SK-N-SH treated with all-trans-retinoic acid at 6 μM for 48 hours (cell line): ENCODE measurements around the gene CMC4.

Source experiments
- ATAC-seq: fragments of 200-7000 bp; cut with Tn5 transposase; 3 replicates; pipeline ENCODE4 v1.9.1; 2020; ENCODE audit warnings: mild to moderate bottlenecking, moderate library complexity
- ARNTL ChIP-seq: fragments of 450-650 bp; formaldehyde crosslinking; IDR thresholded peaks from 2 replicates; pipeline ENCODE4 v1.5.0; 2020; ENCODE audit warnings: low read depth, mild to moderate bottlenecking, moderate library complexity, borderline replicate concordance
- ESRRG ChIP-seq: fragments of 250-450 bp; sonication (Bioruptor Pico); IDR thresholded peaks from 2 replicates; pipeline ENCODE4 v1.6.1; 2021; ENCODE audit warnings: mild to moderate bottlenecking
- GLIS3 ChIP-seq: fragments of 250-450 bp; sonication (Bioruptor Pico); IDR thresholded peaks from 2 replicates; pipeline ENCODE4 v1.5.0; 2020; ENCODE audit warnings: mild to moderate bottlenecking, moderate library complexity
- ISL1 ChIP-seq: fragments of 250-450 bp; sonication (Bioruptor Pico); IDR thresholded peaks from 2 replicates; pipeline ENCODE4 v2.1.2; 2022; ENCODE audit warnings: mild to moderate bottlenecking, moderate library complexity
- OSR1 ChIP-seq: fragments of 250-450 bp; sonication (Bioruptor Pico); IDR thresholded peaks from 2 replicates; pipeline ENCODE4 v1.8.0; 2022; ENCODE audit warnings: moderate library complexity, mild to moderate bottlenecking, inconsistent platforms
- PPARA ChIP-seq: fragments of 250-450 bp; sonication (Bioruptor Pico); IDR thresholded peaks from 2 replicates; pipeline ENCODE4 v1.5.0; 2020; ENCODE audit warnings: mild to moderate bottlenecking, borderline replicate concordance
- RARB ChIP-seq: fragments of 250-450 bp; sonication (Bioruptor Pico); IDR thresholded peaks from 2 replicates; pipeline ENCODE4 v1.8.0; 2021; ENCODE audit warnings: mild to moderate bottlenecking, moderate library complexity
- SNAI2 ChIP-seq: fragments of 250-450 bp; sonication (Bioruptor Pico); IDR thresholded peaks from 2 replicates; pipeline ENCODE4 v1.5.0; 2020; ENCODE audit warnings: mild to moderate bottlenecking, moderate library complexity
- TCF4 ChIP-seq: fragments of 250-450 bp; sonication (Bioruptor Pico); IDR thresholded peaks from 2 replicates; pipeline ENCODE4 v1.8.0; 2021; ENCODE audit warnings: mild to moderate bottlenecking, moderate library complexity, borderline replicate concordance
- ZC3H10 ChIP-seq: fragments of 250-450 bp; sonication (Bioruptor Pico); IDR thresholded peaks from 2 replicates; pipeline ENCODE4 v1.5.1; 2021; ENCODE audit warnings: mild to moderate bottlenecking, moderate library complexity
- ZFP3 ChIP-seq: fragments of 250-450 bp; sonication (Bioruptor Pico); IDR thresholded peaks from 2 replicates; pipeline ENCODE4 v1.5.0; 2020; ENCODE audit warnings: mild to moderate bottlenecking, moderate library complexity
- ZNF565 ChIP-seq: fragments of 450-650 bp; formaldehyde crosslinking; conservative IDR thresholded peaks from 2 replicates; pipeline ENCODE4 v1.5.0; 2020; ENCODE audit warnings: low read depth, mild to moderate bottlenecking, moderate library complexity
- ZNF70 ChIP-seq: fragments of 450-650 bp; formaldehyde crosslinking; IDR thresholded peaks from 2 replicates; pipeline ENCODE4 v1.5.0; 2020; ENCODE audit warnings: mild to moderate bottlenecking, moderate library complexity
- TF ChIP-seq, protein P1 (sequence below): fragments of 250-450 bp; sonication (Bioruptor Pico); IDR thresholded peaks from 2 replicates; pipeline ENCODE4 v1.5.1; 2020; ENCODE audit warnings: low read depth, mild to moderate bottlenecking, moderate library complexity
- TF ChIP-seq, protein P2 (sequence below): fragments of 250-450 bp; sonication (Bioruptor Pico); IDR thresholded peaks from 2 replicates; pipeline ENCODE4 v1.8.0; 2021; ENCODE audit warnings: low read depth, mild to moderate bottlenecking, moderate library complexity, borderline replicate concordance
- TF ChIP-seq, protein P3 (sequence below): fragments of 250-450 bp; sonication (Bioruptor Pico); IDR thresholded peaks from 2 replicates; pipeline ENCODE4 v1.5.1; 2021; ENCODE audit warnings: mild to moderate bottlenecking, moderate library complexity

CMC4 gene

DNA sequence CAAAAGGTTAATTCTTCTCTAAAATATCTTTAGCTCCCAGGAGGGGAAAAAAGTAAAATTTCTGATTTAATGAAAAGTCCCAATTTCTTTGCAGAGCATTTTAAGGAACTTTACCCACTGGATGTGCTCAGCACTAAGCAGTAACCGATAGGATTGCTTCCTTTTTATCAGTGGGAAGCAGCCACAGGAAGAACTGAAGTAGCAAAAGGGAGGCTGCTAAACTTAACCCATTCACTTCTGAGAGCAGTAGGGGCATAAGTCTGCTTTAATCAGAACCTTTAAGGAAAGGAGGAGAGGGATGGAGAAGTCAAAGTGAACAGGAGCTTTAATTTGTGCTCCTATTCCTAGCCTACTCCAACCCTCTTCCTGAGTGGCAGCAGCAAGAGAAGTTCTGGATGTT, 48.4 kb downstream of the CMC4 start, which contains the start of gene F8 (continued):
- TF ChIP-seq, protein P1, sequence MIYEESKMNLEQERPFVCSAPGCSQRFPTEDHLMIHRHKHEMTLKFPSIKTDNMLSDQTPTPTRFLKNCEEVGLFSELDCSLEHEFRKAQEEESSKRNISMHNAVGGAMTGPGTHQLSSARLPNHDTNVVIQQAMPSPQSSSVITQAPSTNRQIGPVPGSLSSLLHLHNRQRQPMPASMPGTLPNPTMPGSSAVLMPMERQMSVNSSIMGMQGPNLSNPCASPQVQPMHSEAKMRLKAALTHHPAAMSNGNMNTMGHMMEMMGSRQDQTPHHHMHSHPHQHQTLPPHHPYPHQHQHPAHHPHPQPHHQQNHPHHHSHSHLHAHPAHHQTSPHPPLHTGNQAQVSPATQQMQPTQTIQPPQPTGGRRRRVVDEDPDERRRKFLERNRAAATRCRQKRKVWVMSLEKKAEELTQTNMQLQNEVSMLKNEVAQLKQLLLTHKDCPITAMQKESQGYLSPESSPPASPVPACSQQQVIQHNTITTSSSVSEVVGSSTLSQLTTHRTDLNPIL, result no peak
- TF ChIP-seq ZC3H10, result no peak
- TF ChIP-seq, all 23 proteins: peak for 0

DNA sequence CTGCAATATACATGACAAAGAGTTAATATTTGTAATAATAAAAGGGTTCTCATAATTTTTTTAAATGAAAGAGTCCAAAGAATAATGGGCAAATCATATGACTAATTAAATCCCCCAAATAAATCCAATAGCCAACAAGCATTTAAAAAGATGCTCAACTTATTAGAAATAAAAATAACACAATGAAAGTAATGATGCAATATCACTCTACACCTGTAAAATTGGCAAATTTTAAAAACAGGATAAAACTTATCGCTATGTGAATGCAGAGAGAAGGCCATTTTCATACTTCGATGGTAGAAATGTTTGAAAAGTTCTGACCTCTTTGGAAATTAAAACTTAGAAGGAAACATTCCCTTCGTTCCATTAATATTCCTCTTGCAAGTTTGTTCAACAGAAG, 50.3 kb downstream of the CMC4 start:
- no peak for TF ChIP-seq SNAI2
- no peak for TF ChIP-seq TCF4 (CRISPR knock-in tag)
- TF ChIP-seq RARB (CRISPR knock-in tag), result no peak
- TF ChIP-seq, protein P1, result no peak
- no peak for TF ChIP-seq ZNF565 (CRISPR knock-in tag)
- TF ChIP-seq, protein P2, sequence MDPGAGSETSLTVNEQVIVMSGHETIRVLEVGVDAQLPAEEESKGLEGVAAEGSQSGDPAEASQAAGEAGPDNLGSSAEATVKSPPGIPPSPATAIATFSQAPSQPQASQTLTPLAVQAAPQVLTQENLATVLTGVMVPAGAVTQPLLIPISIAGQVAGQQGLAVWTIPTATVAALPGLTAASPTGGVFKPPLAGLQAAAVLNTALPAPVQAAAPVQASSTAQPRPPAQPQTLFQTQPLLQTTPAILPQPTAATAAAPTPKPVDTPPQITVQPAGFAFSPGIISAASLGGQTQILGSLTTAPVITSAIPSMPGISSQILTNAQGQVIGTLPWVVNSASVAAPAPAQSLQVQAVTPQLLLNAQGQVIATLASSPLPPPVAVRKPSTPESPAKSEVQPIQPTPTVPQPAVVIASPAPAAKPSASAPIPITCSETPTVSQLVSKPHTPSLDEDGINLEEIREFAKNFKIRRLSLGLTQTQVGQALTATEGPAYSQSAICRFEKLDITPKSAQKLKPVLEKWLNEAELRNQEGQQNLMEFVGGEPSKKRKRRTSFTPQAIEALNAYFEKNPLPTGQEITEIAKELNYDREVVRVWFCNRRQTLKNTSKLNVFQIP, result no peak
- no peak for TF ChIP-seq ARNTL
- no peak for TF ChIP-seq ESRRG (CRISPR knock-in tag)
- no peak for TF ChIP-seq ZC3H10
- no peak for TF ChIP-seq ISL1 (CRISPR knock-in tag)
- no peak for TF ChIP-seq OSR1
- no peak for TF ChIP-seq ZNF70
- TF ChIP-seq PPARA, result no peak
- TF ChIP-seq, protein P3, sequence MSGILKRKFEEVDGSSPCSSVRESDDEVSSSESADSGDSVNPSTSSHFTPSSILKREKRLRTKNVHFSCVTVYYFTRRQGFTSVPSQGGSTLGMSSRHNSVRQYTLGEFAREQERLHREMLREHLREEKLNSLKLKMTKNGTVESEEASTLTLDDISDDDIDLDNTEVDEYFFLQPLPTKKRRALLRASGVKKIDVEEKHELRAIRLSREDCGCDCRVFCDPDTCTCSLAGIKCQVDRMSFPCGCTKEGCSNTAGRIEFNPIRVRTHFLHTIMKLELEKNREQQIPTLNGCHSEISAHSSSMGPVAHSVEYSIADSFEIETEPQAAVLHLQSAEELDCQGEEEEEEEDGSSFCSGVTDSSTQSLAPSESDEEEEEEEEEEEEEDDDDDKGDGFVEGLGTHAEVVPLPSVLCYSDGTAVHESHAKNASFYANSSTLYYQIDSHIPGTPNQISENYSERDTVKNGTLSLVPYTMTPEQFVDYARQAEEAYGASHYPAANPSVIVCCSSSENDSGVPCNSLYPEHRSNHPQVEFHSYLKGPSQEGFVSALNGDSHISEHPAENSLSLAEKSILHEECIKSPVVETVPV (CRISPR knock-in tag), result no peak
- TF ChIP-seq GLIS3 (CRISPR knock-in tag), result no peak
- no peak for TF ChIP-seq ZFP3 (CRISPR knock-in tag)
- ATAC-seq, result no peak
